Measurements from ENCODE around the gene C14orf93. TPM values are rescaled to one million over a fixed set of nuclear protein-coding genes. Genes with fewer than 3 reads are reported as not detected.

Gene C14orf93, protein sequence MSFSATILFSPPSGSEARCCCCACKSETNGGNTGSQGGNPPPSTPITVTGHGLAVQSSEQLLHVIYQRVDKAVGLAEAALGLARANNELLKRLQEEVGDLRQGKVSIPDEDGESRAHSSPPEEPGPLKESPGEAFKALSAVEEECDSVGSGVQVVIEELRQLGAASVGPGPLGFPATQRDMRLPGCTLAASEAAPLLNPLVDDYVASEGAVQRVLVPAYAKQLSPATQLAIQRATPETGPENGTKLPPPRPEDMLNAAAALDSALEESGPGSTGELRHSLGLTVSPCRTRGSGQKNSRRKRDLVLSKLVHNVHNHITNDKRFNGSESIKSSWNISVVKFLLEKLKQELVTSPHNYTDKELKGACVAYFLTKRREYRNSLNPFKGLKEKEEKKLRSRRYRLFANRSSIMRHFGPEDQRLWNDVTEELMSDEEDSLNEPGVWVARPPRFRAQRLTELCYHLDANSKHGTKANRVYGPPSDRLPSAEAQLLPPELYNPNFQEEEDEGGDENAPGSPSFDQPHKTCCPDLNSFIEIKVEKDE
- 9.7 TPM for polyA plus RNA-seq (2013, experiment 1 of 2; ENCODE audit: insufficient read length)
- 9.0 TPM for polyA plus RNA-seq (2013, experiment 2 of 2; ENCODE audit: insufficient read length)

DNA sequence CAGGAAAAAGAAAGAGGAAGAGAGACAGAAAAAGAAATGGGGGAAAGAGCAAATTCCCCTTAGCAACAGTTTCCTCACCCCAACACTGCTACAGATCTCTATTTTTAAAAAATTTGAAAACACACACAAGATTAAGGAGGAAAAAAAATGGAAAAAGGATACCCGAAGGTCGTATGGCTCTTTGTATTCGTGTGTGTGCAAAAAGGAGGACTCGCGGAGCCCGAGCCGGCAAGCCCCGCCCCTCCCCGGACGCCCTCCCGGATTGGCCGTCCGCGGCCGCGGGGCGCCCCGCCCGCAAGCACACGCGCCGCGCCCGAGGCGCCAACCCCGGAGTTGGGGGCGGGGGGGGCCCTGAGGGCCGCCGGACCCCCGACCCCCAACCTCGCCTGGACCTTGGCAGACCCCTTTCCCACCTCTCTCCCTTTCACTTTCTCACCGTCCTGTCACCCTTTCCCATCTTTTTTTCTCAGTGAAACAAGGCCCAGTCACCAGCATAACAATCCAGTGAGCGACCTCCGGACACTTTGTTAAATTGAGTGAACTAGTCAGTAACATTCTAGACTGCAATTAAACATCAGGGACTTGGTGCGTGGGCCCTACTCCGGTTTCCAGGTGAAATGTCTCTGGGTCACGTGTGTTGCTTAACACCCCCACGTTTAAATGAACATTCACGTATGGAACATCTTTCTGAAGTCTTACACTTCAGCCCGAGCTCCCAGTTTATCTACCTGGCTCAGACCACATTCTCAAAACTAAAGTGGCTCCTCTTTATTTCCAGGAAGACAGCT lies at the start of gene C14orf93:
C14orf93 (minus strand) TSS at position 205 of the 788 bp plus-strand sequence. CDS start 11,120 bp downstream, outside the sequence.
- peak; percentile 67 for DNase-seq

DNA sequence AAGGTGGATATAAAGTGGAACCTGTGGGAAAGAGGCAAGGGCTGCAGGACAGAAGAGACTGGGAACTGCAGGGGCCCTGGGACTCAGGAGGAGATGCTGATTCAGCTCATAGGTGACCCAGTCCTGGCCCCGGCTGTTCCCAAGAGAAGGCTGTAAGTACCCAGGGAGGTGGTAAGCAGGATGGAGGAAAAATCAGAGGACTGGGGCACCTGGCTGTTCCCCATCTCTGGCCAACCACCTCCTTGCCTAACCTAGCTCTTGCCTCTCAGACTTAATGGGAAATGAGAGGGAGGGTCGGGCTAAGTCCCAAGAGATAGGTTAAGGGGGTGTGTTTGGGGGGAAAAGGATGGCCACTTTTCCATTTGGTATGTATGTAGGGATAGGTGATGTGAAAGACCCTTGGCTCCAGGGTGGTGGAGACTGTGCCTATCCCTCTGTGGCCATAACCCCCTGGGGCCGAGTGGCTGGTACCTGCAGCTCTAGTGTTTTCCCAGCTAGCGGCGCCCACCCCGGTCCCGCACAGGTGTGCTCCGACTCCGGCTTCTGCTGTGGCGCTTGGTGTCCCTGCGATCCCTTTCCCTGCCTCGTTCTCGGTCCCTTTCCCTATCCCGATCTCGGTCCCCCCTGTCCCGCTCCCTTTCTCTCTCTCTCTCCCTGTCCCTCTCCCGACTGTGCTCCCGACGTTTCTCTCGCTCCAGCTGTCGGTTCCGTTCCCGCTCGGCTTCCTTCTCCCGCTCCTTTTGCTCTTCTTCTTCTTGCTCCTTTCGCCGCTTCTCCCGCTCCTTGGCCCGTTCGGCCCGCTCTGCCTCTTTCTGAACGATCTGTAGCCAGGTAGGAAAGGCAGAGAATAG lies 48.9 kb upstream of the C14orf93 start:
- DNase-seq: no peak

DNA sequence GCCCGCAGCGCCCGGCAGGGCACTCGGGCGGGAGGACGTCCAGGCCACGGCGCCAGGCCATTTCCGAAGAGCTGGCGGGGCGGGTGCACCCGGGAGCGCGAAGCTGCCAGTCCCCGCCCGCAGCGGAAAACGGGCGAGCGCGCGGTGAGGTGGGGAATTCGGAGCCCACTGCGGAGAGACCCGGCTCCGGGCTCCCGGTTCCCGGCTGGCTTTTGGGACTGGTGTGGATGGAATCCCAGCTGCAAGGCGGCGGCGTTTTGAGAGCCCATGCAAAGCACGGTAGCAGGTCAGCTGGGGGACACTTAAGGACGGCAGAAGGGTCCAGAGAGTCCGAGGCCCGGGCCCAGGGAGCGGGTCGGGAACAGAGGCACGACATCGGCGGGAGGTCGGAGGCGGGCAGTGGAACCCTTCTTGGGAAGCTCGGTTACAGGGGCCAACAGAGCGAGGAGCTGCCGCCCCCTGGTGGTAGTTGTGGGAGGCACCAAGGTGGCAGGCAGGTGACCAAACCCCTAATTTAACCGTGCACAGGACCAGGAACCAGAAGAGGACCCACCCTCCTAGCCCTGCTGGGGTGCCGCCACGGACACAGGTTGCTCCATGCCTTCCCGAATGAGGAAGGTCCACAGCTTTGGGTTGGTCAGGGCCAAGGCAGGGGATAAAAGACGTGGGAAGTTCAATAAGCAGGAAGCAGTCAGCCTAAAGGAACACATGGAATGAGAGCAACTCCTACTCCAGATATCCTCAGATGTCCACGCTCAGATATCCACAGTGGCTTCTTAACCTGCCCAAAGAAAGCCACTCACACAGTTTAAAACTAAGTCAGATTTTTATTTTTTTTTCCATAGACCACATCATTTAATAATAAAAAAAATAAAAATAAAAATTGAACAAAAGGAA lies 48.1 kb upstream of the C14orf93 start:
- peak; percentile 79 for DNase-seq

DNA sequence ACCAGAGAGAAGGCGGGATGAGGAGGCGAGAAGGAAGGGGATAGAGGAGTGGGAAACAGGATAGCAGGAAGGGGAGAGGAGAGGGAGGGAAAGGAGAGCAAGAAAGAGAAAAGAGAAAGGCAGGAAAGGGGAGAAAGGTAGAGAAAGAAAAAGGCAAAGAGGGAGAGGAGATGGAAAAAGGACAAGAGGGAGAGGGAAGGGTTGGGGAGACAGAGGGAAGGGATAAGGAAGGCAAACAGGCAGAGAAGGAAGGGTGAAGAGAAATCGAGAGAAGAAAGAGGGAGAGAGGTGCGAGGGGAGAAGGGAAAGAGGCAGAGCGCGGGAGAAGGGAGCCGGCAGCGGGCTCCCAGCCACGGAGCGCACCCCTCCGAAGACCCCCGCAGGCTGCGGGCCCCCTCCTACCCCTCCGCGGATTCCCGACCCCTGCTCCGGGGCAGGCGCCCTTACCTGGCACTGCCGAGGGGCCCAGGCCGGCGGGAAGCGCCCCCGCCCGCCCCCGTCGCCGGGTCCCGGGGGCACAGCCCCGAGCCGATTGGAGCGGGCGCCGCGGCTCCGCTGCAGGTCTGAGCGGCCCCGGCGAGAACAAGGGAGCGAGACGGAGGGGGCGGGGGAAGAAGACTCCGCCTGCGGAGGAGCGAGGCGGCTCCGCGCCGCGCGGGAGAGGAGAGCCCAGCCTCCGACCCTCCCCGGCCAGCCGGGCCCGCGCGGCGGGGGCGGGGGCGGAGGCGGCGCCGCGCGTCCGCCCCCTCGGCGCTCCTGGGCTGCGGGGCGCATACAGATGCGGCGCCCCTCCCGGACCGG lies 47.2 kb upstream of the C14orf93 start, which contains the start of gene CDH24:
CDH24 (minus strand) TSS at position 565 of the 801 bp plus-strand sequence. CDS start 1,787 bp downstream, outside the sequence.
- peak; percentile 73 for DNase-seq

DNA sequence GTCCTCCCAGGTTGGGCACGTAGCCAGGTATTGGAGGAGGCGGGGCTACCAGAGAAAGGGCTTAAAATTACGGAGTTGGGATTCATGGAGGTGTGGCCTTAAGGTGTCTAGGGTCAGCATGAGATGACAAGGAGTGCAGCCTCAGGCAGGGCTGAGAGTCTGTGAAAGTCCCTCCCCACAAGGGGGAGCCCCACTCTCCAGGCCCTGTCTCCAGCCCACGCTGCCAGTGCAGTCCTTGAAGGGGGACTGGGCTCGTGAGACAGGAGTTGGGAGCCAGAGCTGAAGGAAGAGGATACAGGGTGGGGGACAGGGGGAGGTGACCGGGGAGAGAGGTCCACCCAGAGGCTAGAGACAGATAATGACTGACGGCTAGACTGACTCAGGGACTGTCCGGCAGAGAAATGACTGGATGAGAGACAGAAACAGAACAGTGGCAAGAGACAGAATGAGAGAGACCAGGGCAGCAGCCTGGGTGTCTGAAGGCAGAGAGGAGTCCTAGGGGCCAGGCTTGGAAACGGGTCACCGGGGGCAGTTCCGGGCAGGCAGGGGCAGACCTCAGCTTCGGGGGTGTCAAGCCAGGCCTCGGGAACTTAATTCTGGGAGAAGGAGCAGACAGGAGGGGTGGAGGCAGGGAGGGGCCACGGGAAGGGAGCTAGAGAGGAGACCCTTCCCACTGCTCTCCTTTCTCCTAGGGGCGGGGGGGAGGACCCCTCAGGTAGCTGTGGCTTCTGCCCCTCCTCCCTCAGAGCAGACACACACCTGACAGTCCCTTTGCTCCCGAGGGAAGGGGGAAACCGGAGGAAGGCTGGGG lies 46.4 kb upstream of the C14orf93 start:
- DNase-seq: peak; percentile 60

DNA sequence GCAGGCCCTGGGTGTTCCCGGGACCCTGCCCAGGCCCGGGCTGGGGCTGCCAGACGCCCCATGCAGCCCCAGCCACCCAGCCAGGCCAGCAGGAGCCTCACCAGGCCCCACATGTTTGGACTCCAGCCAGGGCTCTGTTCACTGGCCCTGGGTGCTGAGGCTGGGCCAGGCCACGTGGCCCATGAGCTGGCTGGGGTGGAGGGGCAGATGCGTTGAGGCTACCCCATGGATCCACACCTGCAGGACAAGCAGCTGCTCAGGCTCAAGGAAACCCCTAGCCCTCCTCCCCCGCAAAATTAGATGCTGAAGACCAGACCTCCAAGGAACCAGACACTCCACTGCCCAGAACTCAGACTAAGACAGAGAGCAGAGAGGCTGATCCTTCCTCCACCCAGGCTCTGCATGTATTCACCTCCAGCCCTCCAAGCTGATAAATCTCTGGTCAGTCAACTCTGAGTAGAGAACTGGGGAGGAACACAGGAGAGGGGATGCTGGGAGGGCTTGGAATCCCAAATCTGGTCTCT lies 45.7 kb upstream of the C14orf93 start:
- no peak for DNase-seq

DNA sequence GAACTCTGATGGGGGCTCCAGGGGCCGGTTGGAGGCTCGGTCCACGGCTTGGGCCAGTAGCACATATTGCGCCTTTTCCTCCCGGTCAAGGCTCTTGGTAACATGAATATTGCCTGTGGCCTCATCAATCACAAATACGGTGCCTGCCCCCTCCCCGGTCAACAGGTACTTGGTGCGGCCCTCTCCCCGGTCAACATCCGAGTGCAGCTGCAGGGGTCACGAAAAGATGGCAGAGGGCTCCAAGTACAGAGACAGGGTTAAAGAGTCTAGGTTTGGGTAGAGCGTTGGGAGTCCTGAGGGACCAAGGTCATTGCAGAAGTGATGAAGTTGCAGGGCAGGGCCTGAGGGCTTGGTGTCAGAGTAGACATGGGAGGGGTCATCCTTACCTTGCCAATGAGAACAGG lies 45.2 kb upstream of the C14orf93 start:
- no peak for DNase-seq

DNA sequence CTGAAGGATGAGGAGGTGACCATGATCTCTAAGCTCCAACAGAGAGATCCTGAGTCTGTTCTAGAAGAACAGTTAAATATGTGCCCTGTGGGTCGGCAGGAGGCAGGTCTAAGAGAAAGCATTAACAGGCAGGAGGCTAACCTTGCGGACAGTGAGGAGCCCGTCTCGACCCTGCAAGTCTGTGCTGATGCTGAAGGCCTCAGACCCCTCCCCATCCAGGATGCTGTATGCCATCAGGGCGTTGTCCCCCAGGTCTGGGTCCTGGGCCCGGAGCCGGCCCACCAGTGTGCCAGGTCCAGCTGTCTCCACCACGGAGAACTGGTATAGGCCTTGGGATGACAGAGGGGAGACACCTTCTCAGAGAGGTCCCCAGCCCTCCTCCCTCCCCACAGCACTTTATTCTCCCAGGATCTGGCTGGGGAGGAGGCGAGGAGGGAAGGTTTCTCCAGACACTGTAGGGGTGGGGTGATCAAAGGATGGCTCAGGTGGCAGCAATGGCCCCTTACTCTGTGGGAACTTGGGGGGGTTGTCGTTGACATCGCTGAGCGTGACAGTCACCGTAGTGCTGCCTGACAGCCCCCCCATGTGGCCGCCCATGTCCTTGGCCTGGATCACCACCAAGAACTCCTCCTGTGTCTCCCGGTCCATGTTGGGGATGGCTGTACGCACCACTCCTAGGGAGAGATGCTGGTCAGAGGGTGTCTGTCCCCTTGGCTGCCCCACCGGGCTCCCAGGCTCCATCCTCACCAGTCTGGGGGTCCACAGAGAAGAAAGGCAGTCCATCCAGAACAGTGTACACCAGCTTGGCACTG lies 44.3 kb upstream of the C14orf93 start:
- no peak for DNase-seq

DNA sequence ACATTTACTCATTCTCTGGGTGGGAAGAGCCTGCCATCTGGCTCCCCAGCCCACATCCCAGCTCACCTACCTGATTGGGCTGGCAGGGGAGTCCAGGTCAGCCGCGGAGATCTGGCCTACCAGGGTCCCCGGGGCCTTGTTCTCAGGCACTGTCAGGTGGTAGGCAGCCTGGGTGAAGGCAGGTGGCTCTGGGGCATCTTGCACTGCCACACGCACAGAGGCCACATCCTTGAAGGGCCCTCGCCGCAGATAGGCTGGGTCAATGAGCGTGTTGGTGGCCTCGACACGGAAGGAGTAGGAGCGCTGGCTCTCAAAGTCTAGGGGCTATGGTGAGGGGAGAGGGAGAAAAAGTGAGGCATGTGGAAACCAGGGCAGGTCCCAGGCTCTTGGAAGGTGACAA lies 43.5 kb upstream of the C14orf93 start:
- no peak for DNase-seq

DNA sequence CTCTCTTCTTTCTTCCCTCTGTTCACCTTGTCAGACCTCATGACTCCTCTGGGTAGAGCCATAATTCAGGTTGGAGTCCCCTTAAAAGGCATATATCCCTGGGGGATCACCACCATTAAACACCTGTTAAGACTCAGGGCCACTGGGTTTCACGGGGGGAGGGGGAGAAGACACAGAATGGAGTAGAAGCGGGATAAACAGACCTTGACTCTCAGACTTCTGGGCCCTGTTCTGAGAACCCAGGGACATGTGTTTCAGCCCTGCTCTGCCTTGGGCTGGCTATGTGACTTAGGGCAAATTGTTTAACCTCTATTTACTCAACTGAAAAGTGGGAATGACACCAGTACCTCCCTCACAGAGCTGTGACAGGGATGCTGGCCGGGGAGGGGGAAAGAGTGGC lies 42.7 kb upstream of the C14orf93 start:
- no peak for DNase-seq

DNA sequence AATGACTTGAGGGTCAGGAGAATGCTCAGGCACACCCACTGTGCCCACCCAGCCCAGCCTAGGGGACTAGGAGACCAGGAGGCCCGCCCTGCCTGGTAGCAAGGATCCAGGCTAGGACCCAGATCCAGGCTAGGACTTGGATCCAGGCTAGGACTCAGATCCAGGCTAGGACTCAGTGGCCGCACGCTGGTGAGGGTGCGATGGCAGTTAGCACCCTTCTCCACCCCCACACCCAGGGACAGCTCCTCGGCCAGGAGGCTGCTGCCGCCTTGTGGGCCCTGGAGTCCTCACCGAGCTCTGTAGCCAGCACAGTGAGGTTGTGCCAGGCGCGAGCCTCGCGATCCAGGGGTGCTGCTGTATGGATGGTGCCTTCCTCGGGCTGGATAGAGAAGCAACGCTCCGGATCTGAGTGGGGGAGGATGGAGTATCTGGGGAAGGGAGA lies 42.3 kb upstream of the C14orf93 start:
- DNase-seq: no peak

DNA sequence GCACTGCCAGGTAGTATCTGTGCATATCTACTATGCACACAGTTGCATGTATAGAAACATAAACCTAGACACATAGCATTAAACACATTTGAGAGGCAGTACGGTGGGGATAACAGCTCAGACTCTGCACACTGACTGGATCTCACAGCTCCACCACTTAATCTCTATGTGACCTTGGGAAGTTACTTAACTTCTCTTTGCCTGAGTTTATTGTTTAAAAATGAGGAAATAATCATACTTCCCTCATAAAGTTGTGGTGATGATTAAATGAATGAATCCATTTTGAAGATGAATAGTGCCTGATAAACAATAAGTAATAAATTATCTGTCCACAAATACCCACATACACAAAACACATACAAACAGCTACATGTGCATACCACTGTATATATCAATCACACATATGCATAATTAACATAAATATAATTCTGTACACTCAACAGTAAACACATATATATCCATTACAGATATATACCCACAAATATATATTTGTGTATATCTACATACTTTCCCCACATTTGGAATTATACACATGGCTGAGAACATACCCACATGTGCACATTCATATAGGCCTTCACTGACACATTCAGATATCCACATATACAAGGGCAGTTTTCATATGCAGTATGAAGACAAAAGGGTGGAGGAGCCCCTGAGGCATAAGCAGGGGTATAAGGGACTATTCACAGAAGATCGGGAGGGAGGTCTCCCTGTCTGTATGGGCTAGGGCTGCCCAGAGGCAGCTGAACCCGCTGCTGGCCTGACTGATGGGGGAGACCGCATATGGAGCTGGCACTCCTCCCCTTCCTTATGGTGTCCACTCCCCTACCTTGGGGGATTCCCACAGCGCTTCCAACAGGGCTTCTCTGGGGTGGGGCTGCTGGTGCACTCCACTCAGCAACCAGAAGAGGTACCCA lies 41.5 kb upstream of the C14orf93 start:
- DNase-seq: no peak

DNA sequence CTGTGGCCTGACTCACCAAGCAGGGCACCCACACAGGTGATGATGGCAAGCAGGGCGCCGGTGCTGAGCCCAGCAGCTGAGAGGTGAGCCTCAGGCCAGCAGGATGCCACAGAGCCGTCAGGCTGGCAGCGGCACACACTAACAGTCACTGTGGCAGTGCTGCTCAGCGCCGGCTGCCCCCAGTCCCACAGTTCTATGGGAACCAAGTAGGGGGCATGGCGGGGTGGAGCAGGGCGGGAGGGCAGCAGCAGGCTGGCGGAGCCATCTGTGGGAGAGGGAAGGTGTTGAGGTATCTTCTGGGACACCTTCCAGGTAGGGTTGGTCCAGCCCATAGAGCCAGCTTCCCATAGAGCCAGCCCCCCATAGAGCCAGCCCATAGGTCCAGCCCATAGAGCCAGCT lies 39.1 kb upstream of the C14orf93 start:
- no peak for DNase-seq

DNA sequence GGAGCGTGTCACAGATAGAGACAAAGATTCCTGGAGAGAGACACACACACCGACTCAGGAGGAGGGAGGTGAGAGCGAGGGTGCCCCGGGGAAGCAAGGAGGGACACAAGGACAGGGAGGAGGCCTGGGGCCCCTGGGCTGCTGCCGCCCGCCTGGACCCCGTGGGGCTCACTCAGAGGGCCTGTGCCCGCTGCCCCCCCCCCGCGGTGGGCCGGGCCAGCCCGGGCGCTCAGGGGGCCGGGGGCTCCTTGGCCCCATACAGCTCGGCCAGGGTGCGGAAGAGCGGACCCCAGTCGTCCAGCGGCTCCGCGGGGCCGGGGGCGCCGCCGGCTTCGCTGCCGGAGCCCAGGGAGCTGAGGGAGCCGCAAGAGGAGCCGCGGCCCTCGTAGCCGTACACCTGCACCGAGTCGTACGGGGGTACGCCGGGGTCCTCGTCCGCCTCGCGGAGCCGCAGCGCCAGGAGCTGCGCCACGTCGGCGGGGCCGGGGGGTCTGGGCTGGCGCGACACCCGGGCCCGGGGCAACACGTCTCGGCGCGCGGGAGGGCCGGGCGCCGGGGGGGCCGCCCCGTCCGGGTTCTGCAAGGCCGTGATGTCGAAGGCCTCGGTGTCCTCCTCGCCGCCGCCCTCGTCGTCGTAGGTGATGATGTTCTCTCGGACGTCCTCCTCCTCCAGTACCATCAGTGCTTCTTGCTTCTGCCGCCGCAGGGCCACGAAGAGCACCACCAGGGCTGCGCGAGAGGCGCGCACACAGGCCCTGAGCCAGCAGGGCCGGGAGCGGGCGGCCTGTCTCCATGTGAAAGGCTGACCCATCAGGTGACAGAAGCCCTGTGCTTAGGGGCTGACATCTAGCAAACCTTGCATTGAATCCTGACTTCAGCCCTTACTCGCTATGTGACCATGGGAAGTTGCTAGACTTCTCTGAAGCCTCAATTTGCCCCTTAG lies 38.1 kb upstream of the C14orf93 start:
- no peak for DNase-seq

DNA sequence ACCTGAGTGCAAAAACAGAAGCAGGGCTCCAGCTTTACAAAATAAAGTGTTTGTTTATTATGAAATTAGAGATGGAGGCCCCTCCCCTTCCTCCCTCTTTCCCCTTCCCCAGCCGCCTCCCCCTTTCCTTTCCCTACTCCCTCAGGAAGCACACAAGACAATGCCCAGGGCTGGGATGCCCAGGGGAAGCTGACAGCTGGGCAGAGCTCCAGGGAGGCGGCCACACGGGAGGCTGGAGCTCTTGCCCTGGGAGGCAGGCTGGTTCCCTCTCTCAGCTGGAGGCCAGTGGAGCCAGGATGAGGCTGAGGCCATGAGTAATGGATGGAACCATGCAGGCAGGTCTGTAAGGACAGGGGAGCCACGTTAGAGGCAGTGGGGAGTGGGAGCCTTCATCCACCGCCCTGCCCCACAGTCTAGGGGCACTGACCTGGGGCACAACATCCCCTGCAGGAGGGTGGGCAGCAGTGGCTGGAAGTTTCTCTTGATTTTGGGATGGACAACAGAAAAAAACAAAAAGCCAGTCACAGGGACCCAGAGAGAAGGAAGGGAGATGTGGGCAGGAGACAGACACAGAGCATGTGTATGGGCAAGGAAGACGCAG lies 37.2 kb upstream of the C14orf93 start:
- no peak for DNase-seq

All from fibroblast of skin of abdomen (primary cell).